Mesendoderm (in vitro differentiated cells): ENCODE data around the gene OPRM1.

Experiments
- DNase-seq: peaks from one replicate; pipeline ENCODE4 v3.0.0; 2013
- H2AK5ac ChIP-seq: 2 replicates; pipeline ENCODE4 v1.6.1; 2013; ENCODE audit warnings: low read length, inconsistent platforms
- H2BK120ac ChIP-seq: 2 replicates; pipeline ENCODE4 v1.6.1; 2013; ENCODE audit warnings: low read depth, mild to moderate bottlenecking, low read length, moderate library complexity, mixed read lengths
- H2BK15ac ChIP-seq: replicated peaks from 2 replicates; pipeline ENCODE4 v1.6.1; 2013; ENCODE audit warnings: low read depth, mild to moderate bottlenecking, moderate library complexity
- H2BK5ac ChIP-seq: 2 replicates; pipeline ENCODE4 v1.6.1; 2013; ENCODE audit warnings: low read length, inconsistent platforms
- H3K18ac ChIP-seq: 2 replicates; pipeline ENCODE4 v1.6.1; 2013; ENCODE audit warnings: mild to moderate bottlenecking, low read length, mixed read lengths
- H3K23ac ChIP-seq: one replicate; pipeline ENCODE4 v1.6.1; 2013; ENCODE audit warnings: low read length
- H3K27ac ChIP-seq: 2 replicates; pipeline ENCODE4 v1.5.1; 2013; ENCODE audit warnings: low read depth, mild to moderate bottlenecking, inconsistent platforms, low read length, moderate library complexity
- H3K27me3 ChIP-seq: 2 replicates; pipeline ENCODE4 v1.6.1; 2013; ENCODE audit warnings: low read length, control low read depth, mild to moderate bottlenecking, inconsistent platforms; ENCODE audit not compliant: insufficient read depth, poor library complexity
- H3K36me3 ChIP-seq: 2 replicates; pipeline ENCODE4 v1.6.1; 2013; ENCODE audit warnings: low read length, inconsistent platforms; ENCODE audit not compliant: control insufficient read depth, insufficient read depth
- H3K4ac ChIP-seq: one replicate; pipeline ENCODE4 v1.6.1; 2013; ENCODE audit warnings: low read depth, mild to moderate bottlenecking, low read length, moderate library complexity
- H3K4me1 ChIP-seq: 2 replicates; pipeline ENCODE4 v1.6.1; 2013; ENCODE audit warnings: low read depth, low read length, inconsistent platforms; ENCODE audit not compliant: control insufficient read depth
- H3K4me2 ChIP-seq: 2 replicates; pipeline ENCODE4 v1.6.1; 2013; ENCODE audit warnings: low read length
- H3K4me3 ChIP-seq: 2 replicates; pipeline ENCODE4 v1.5.1; 2013; ENCODE audit warnings: mild to moderate bottlenecking, low read length
- H3K56ac ChIP-seq: one replicate; pipeline ENCODE4 v1.6.1; 2013; ENCODE audit warnings: low read length
- H3K79me1 ChIP-seq: 2 replicates; pipeline ENCODE4 v1.6.1; 2013; ENCODE audit warnings: low read length, inconsistent platforms
- H3K79me2 ChIP-seq: 2 replicates; pipeline ENCODE4 v1.6.1; 2013; ENCODE audit warnings: mild to moderate bottlenecking, low read length; ENCODE audit not compliant: control insufficient read depth, insufficient read depth
- H3K9ac ChIP-seq: 2 replicates; pipeline ENCODE4 v1.6.1; 2013; ENCODE audit warnings: low read length, inconsistent platforms
- H4K5ac ChIP-seq: one replicate; pipeline ENCODE4 v1.6.1; 2013; ENCODE audit warnings: low read length
- H4K8ac ChIP-seq: one replicate; pipeline ENCODE4 v1.6.1; 2013; ENCODE audit warnings: low read depth, mild to moderate bottlenecking, control low read depth, low read length, moderate library complexity
- WGBS: extraction: QIAGEN DNeasy Blood & Tissue Kit; methylation state at CpG from one replicate; pipeline ENCODE4 v1.1.7; 2013; ENCODE audit warnings: low lambda C conversion rate, missing lambda C conversion rate; ENCODE audit not compliant: insufficient coverage; ENCODE audit errors: extremely low coverage; 5-methylcytosine and 5-hydroxymethylcytosine counted together

The OPRM1 gene

GRCh38 chr6:154226461-154226860 lies 187.4 kb downstream of the OPRM1 start:
- Histone ChIP-seq H2BK120ac (no peak overlapping the region), H3K4ac (no peak overlapping the region), H3K18ac (no peak overlapping the region), H3K56ac (no peak overlapping the region), H3K4me3 (no peak overlapping the region), H4K8ac (no peak overlapping the region), H3K79me1 (no peaks in the 10 kb centered on the region), H3K4me1 (no peaks in the 10 kb centered on the region), H3K79me2 (no peaks in the 10 kb centered on the region), H3K4me2 (no peak overlapping the region), H2BK15ac (no peak overlapping the region), H3K27ac (no peak overlapping the region), H3K27me3 (no peaks in the 10 kb centered on the region), H2AK5ac (no peak overlapping the region), H3K36me3 (no peaks in the 10 kb centered on the region), H3K9ac (no peak overlapping the region), H2BK5ac (no peak overlapping the region), H3K23ac (no peak overlapping the region), H4K5ac (no peak overlapping the region)
- no peak for DNase-seq
- no CpG with 5 or more reads among the region's 3 CpGs for WGBS

- DNase-seq, result no peak
These were observed 189.0 kb downstream of the OPRM1 start for GRCh38 chr6:154227862-154228520.

GRCh38 chr6:154228521-154228905 lies 189.5 kb downstream of the OPRM1 start:
- Histone ChIP-seq H3K36me3 (no peaks in the 10 kb centered on the region), H3K27ac (no peak overlapping the region), H2BK5ac (no peak overlapping the region), H3K79me2 (no peaks in the 10 kb centered on the region), H3K18ac (no peak overlapping the region), H3K79me1 (no peaks in the 10 kb centered on the region), H2BK15ac (no peak overlapping the region), H2AK5ac (no peak overlapping the region), H3K56ac (no peak overlapping the region), H3K27me3 (no peaks in the 10 kb centered on the region), H2BK120ac (no peak overlapping the region), H3K4ac (no peak overlapping the region), H3K4me3 (no peak overlapping the region), H4K5ac (no peak overlapping the region), H3K4me1 (no peaks in the 10 kb centered on the region), H3K4me2 (no peak overlapping the region), H3K23ac (no peak overlapping the region), H3K9ac (no peak overlapping the region), H4K8ac (no peak overlapping the region)
- no peak for DNase-seq
- WGBS, result no CpG with 5 or more reads among the region's 4 CpGs

More at GRCh38 chr6:154227862-154228520, 189.0 kb downstream of the OPRM1 start:
- H2AK5ac ChIP-seq, result no peak overlapping the region
- H3K4me1 ChIP-seq, result no peaks in the 10 kb centered on the region
- WGBS, result no CpG with 5 or more reads among the region's 7 CpGs
- no peak overlapping the region for H3K27ac ChIP-seq
- H2BK120ac ChIP-seq, result no peak overlapping the region
- H3K18ac ChIP-seq, result no peak overlapping the region
- H3K4ac ChIP-seq, result no peak overlapping the region
- H4K5ac ChIP-seq, result no peak overlapping the region
- no peaks in the 10 kb centered on the region for H3K36me3 ChIP-seq
- no peak overlapping the region for H2BK15ac ChIP-seq
- no peak overlapping the region for H3K9ac ChIP-seq
- H3K27me3 ChIP-seq, result no peaks in the 10 kb centered on the region
- no peaks in the 10 kb centered on the region for H3K79me1 ChIP-seq
- H2BK5ac ChIP-seq, result no peak overlapping the region
- no peak overlapping the region for H3K56ac ChIP-seq
- no peak overlapping the region for H3K23ac ChIP-seq
- no peak overlapping the region for H3K4me3 ChIP-seq
- no peaks in the 10 kb centered on the region for H3K79me2 ChIP-seq
- no peak overlapping the region for H4K8ac ChIP-seq
- H3K4me2 ChIP-seq, result no peak overlapping the region

- WGBS, result no CpG with 5 or more reads among the region's 6 CpGs
- Histone ChIP-seq H3K18ac (no peak overlapping the region), H2BK15ac (no peak overlapping the region), H3K9ac (no peak overlapping the region), H4K8ac (no peak overlapping the region), H3K79me1 (no peaks in the 10 kb centered on the region), H3K4ac (no peak overlapping the region), H3K79me2 (no peaks in the 10 kb centered on the region), H3K56ac (no peak overlapping the region), H3K23ac (no peak overlapping the region), H2BK5ac (no peak overlapping the region), H4K5ac (no peak overlapping the region), H3K27me3 (no peaks in the 10 kb centered on the region), H3K4me1 (no peaks in the 10 kb centered on the region), H3K4me2 (no peak overlapping the region), H3K4me3 (no peak overlapping the region), H3K27ac (no peak overlapping the region), H2AK5ac (no peak overlapping the region), H2BK120ac (no peak overlapping the region), H3K36me3 (no peaks in the 10 kb centered on the region)
- DNase-seq, result no peak
These were observed 190.7 kb downstream of the OPRM1 start for GRCh38 chr6:154229786-154230185.

GRCh38 chr6:154230393-154230792 lies 191.4 kb downstream of the OPRM1 start:
- Histone ChIP-seq H3K79me1 (no peaks in the 10 kb centered on the region), H3K4ac (no peak overlapping the region), H3K36me3 (no peaks in the 10 kb centered on the region), H3K27me3 (no peaks in the 10 kb centered on the region), H3K4me3 (no peak overlapping the region), H3K23ac (no peak overlapping the region), H3K4me2 (no peak overlapping the region), H4K8ac (no peak overlapping the region), H2BK15ac (no peak overlapping the region), H3K9ac (no peak overlapping the region), H3K18ac (no peak overlapping the region), H3K4me1 (no peaks in the 10 kb centered on the region), H2BK5ac (no peak overlapping the region), H3K27ac (no peak overlapping the region), H2BK120ac (no peak overlapping the region), H2AK5ac (no peak overlapping the region), H3K79me2 (no peaks in the 10 kb centered on the region), H4K5ac (no peak overlapping the region), H3K56ac (no peak overlapping the region)
- no CpG with 5 or more reads among the region's 3 CpGs for WGBS
- no peak for DNase-seq
